Chondrocyte (in vitro differentiated cells): ENCODE data around the gene BLTP2. TPM values are rescaled to one million over a fixed set of nuclear protein-coding genes. Genes with fewer than 3 reads are reported as not detected.
A peak's percentile ranks its signal among the peaks of the same experiment; 100 is the strongest.

Experiments
- DNase-seq: peaks from one replicate; pipeline ENCODE4 v3.0.0; 2021; ENCODE audit warnings: mixed read lengths, low spot score
- H3K27ac Mint-ChIP-seq: one replicate; pipeline ENCODE4 v1.8.0; 2021; ENCODE audit warnings: mild to moderate bottlenecking, moderate library complexity, mixed read lengths; ENCODE audit not compliant: unreplicated experiment
- H3K27me3 Mint-ChIP-seq: 2 replicates; pipeline ENCODE4 v1.8.0; 2021; ENCODE audit warnings: low read depth, mixed read lengths
- H3K36me3 Mint-ChIP-seq: 2 replicates; pipeline ENCODE4 v1.8.0; 2021; ENCODE audit warnings: low read depth, mixed read lengths
- H3K4me1 Mint-ChIP-seq: 2 replicates; pipeline ENCODE4 v1.8.0; 2021; ENCODE audit warnings: low read depth, mild to moderate bottlenecking, mixed read lengths
- H3K4me3 Mint-ChIP-seq: one replicate; pipeline ENCODE4 v1.8.0; 2021; ENCODE audit warnings: mild to moderate bottlenecking, moderate library complexity, mixed read lengths; ENCODE audit not compliant: unreplicated experiment
- H3K9me3 Mint-ChIP-seq: 2 replicates; pipeline ENCODE4 v1.8.0; 2021; ENCODE audit warnings: low read depth, mixed read lengths
- CTCF ChIP-seq: fragments of 200-600 bp; sonication (generic); IDR thresholded peaks from 2 replicates; pipeline ENCODE4 v1.5.0; 2021; ENCODE audit warnings: antibody characterized with exemption, mild to moderate bottlenecking, moderate library complexity
- total RNA-seq: library from RNA; stranded (reverse); gene quantifications from 3 replicates; pipeline ENCODE4 v1.2.1, GENCODE V29; 2021

BLTP2 gene
- total RNA-seq, 1 donor from 2014 or later = 112 TPM

- peak overlapping the region; percentile 97 for H3K27ac Mint-ChIP-seq
- TF ChIP-seq CTCF = no peak
Measured at GRCh38 chr17:28599311-28600184, 45.4 kb downstream of the BLTP2 start.

GRCh38 chr17:28598799-28599310 lies 46.1 kb downstream of the BLTP2 start, which contains the start of gene SPAG5:
Gene SPAG5 (minus strand): TSS chr17:28599025. CDS start chr17:28598946, 79 bp downstream.
- Mint-ChIP-seq H3K4me1 (peaks cover 21% of the 10 kb centered on the region), H3K27me3 (no peaks in the 10 kb centered on the region), H3K36me3 (no peaks in the 10 kb centered on the region), H3K4me3 (peak within 1 kb of the TSS; percentile 86), H3K27ac (peak within 1 kb of the TSS; percentile 97), H3K9me3 (no peaks in the 10 kb centered on the region)
- DNase-seq = peak; percentile 96
- no peak for TF ChIP-seq CTCF

More at GRCh38 chr17:28599311-28600184, 45.4 kb downstream of the BLTP2 start:
- Mint-ChIP-seq H3K4me1 (peaks cover 21% of the 10 kb centered on the region), H3K4me3 (peak overlapping the region; percentile 86), H3K9me3 (no peaks in the 10 kb centered on the region), H3K27me3 (no peaks in the 10 kb centered on the region), H3K36me3 (no peaks in the 10 kb centered on the region)
- DNase-seq = no peak

- Mint-ChIP-seq H3K9me3 (no peaks in the 10 kb centered on the region), H3K27ac (peak overlapping the region; percentile 97), H3K36me3 (no peaks in the 10 kb centered on the region), H3K27me3 (no peaks in the 10 kb centered on the region), H3K4me3 (peak overlapping the region; percentile 86), H3K4me1 (peaks cover 21% of the 10 kb centered on the region)
- TF ChIP-seq CTCF = no peak
- DNase-seq = no peak
Measured at GRCh38 chr17:28598389-28598788, 46.6 kb downstream of the BLTP2 start.

- Mint-ChIP-seq H3K4me1 (peaks cover 21% of the 10 kb centered on the region), H3K36me3 (no peaks in the 10 kb centered on the region), H3K4me3 (peak overlapping the region; percentile 86), H3K9me3 (no peaks in the 10 kb centered on the region), H3K27me3 (no peaks in the 10 kb centered on the region), H3K27ac (no peak overlapping the region)
- TF ChIP-seq CTCF = no peak
- DNase-seq = no peak
Measured at GRCh38 chr17:28597606-28598383, 47.2 kb downstream of the BLTP2 start.

Other genes with a start within 250 kb of the BLTP2 start
- gene SLC46A1, start 238.9 kb downstream of the BLTP2 start, total RNA-seq = 12.7 to 13.2 TPM (median 13.0 TPM) in 3 replicates
- not detected in 3 replicates for gene SLC13A2, start 171.5 kb downstream of the BLTP2 start, total RNA-seq
- gene FOXN1, start 138.8 kb downstream of the BLTP2 start, total RNA-seq = not detected in 3 replicates
- gene UNC119, start 92.5 kb downstream of the BLTP2 start, total RNA-seq = 19.8 to 24.9 TPM (median 24.1 TPM) in 3 replicates
- gene PIGS, start 73.6 kb downstream of the BLTP2 start, total RNA-seq = 56.5 to 65.7 TPM (median 62.9 TPM) in 3 replicates
- 3.9 to 9.5 TPM (median 8.0 TPM) in 3 replicates for gene ALDOC, start 68.3 kb downstream of the BLTP2 start, total RNA-seq
- gene SPAG5, start 46.1 kb downstream of the BLTP2 start, total RNA-seq = 10.3 to 20.3 TPM (median 12.9 TPM) in 3 replicates
- gene RSKR, start 31.0 kb downstream of the BLTP2 start, total RNA-seq = 4.7 to 9.0 TPM (median 6.4 TPM) in 3 replicates
- 53.6 to 58.2 TPM (median 57.8 TPM) in 3 replicates for gene SDF2, start 16.7 kb upstream of the BLTP2 start, total RNA-seq
- 63.5 to 81.5 TPM (median 63.9 TPM) in 3 replicates for gene SUPT6H, start 17.0 kb upstream of the BLTP2 start, total RNA-seq
- gene PROCA1, start 66.7 kb upstream of the BLTP2 start, total RNA-seq = 1.4 to 2.3 TPM (median 2.0 TPM) in 3 replicates
- gene RAB34, start 72.7 kb upstream of the BLTP2 start, total RNA-seq = 128 to 132 TPM (median 131 TPM) in 3 replicates
- 853 to 1,026 TPM (median 884 TPM) in 3 replicates for gene RPL23A, start 74.8 kb upstream of the BLTP2 start, total RNA-seq
- gene TLCD1, start 81.1 kb upstream of the BLTP2 start, total RNA-seq = 12.4 to 12.9 TPM (median 12.6 TPM) in 3 replicates
- gene NEK8, start 83.6 kb upstream of the BLTP2 start, total RNA-seq = 5.3 to 6.1 TPM (median 5.5 TPM) in 3 replicates
- 68.0 to 76.3 TPM (median 73.3 TPM) in 3 replicates for gene TRAF4, start 98.9 kb upstream of the BLTP2 start, total RNA-seq
- gene FAM222B, start 197.6 kb upstream of the BLTP2 start, total RNA-seq = 18.5 to 22.7 TPM (median 21.0 TPM) in 3 replicates
- 31.2 to 40.5 TPM (median 31.8 TPM) in 3 replicates for gene ERAL1, start 209.9 kb upstream of the BLTP2 start, total RNA-seq